MCF 10A (cell line): Measurements from ENCODE around the gene C3orf62. TPM values are rescaled to one million over a fixed set of nuclear protein-coding genes. Genes with fewer than 3 reads are reported as not detected.
A peak's percentile ranks its signal among the peaks of the same experiment; 100 is the strongest.

Source experiments
- BruUV-seq: library from RNA; stranded (reverse); fragments of 400-500 nt; replicated peaks from 2 replicates; lab custom pipeline; 2021; lab: Mats Ljungman, UMichigan
- CTCF ChIA-PET: fragments of 300-600 bp; sonication (Branson Sonifier 250); formaldehyde crosslinking; extraction: SDS; loops from one replicate; lab custom pipeline; 2021; ENCODE audit warnings: antibody characterized with exemption, inconsistent platforms; lab: Yijun Ruan, JAX
- POLR2A ChIA-PET: fragments of 300-600, 350-650 bp; sonication (Branson Sonifier 250); formaldehyde crosslinking; extraction: SDS; loops from one replicate; lab custom pipeline; 2020; ENCODE audit warnings: antibody characterized with exemption, inconsistent platforms; lab: Yijun Ruan, JAX
- DNase-seq: peaks from one replicate; pipeline ENCODE4 v3.0.0-alpha.2; 2018; ENCODE audit not compliant: unreplicated experiment
- H3K27ac Mint-ChIP-seq: one replicate; pipeline ENCODE4 v1.8.0; 2022; ENCODE audit warnings: mild to moderate bottlenecking, low read depth, mixed read lengths; ENCODE audit not compliant: unreplicated experiment
- H3K27me3 Mint-ChIP-seq: one replicate; pipeline ENCODE4 v1.8.0; 2022; ENCODE audit warnings: mixed read lengths; ENCODE audit not compliant: insufficient read depth, unreplicated experiment
- H3K36me3 Mint-ChIP-seq: one replicate; pipeline ENCODE4 v1.8.0; 2022; ENCODE audit warnings: mild to moderate bottlenecking, moderate library complexity, mixed read lengths; ENCODE audit not compliant: insufficient read depth, unreplicated experiment
- H3K4me1 Mint-ChIP-seq: one replicate; pipeline ENCODE4 v1.8.0; 2022; ENCODE audit warnings: mixed read lengths; ENCODE audit not compliant: insufficient read depth, unreplicated experiment
- H3K4me3 Mint-ChIP-seq: one replicate; pipeline ENCODE4 v1.8.0; 2022; ENCODE audit warnings: mild to moderate bottlenecking, moderate library complexity, mixed read lengths; ENCODE audit not compliant: unreplicated experiment
- H3K9me3 Mint-ChIP-seq: one replicate; pipeline ENCODE4 v1.8.0; 2022; ENCODE audit warnings: mixed read lengths; ENCODE audit not compliant: unreplicated experiment
- CTCF ChIP-seq: fragments of 200-600 bp; IDR thresholded peaks from one replicate; pipeline ENCODE4 v1.8.0; 2022; ENCODE audit warnings: antibody characterized with exemption, mild to moderate bottlenecking; ENCODE audit not compliant: unreplicated experiment
- intact Hi-C: fragments of 100-400 bp; cut with micrococcal nuclease; formaldehyde crosslinking; loops from 2 replicates; pipeline ENCODE4 v1.14.1; 2022
- total RNA-seq: library from RNA; stranded (reverse); gene quantifications from 2 replicates; pipeline ENCODE4 v1.2.3, GENCODE V29; 2022

The C3orf62 gene
- total RNA-seq, 1 experiment from 2014 or later, result 8.1 TPM

GRCh38 chr3:49313896-49314688 lies 37.1 kb upstream of the C3orf62 start:
- intact Hi-C loops, result no loop called here

DNA sequence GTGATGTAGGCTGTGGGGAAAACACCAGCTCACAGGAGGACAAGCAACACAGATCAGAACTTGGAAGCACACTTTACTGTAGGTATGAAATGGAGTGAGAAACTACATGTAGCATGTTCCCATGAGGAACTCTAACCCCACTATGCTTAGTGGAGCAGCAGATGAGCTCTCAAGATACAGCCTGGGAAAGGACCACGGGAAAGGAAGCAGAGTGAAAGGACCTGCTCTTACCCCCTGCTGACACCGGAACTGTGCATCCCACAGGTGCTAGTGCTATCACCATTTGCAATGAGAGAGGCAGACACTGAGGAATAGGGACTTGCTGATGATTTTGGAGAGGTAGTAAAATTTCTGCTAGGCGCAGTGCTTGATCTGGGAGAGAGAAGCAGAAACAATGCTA lies 34.3 kb upstream of the C3orf62 start:
- no peak for DNase-seq
- CTCF ChIA-PET, result no interaction called here
- BruUV-seq, result no TSS peak
- H3K36me3 Mint-ChIP-seq, result peaks cover 84% of the 10 kb centered on the region
- no peaks in the 10 kb centered on the region for H3K9me3 Mint-ChIP-seq
- H3K4me1 Mint-ChIP-seq, result no peaks in the 10 kb centered on the region
- no peak for TF ChIP-seq CTCF
- H3K27me3 Mint-ChIP-seq, result no peaks in the 10 kb centered on the region
- H3K27ac Mint-ChIP-seq, result no peak overlapping the region
- POLR2A ChIA-PET, result interaction anchor here (0.6 to 0.8 kb wide), 2 partner anchors 11 to 1066 kb away, joined by 3 read pairs; no protein-coding TSS in a partner anchor
- no peak overlapping the region for H3K4me3 Mint-ChIP-seq
- intact Hi-C loops, result no loop called here

More at GRCh38 chr3:49313896-49314688, 37.1 kb upstream of the C3orf62 start:
- Mint-ChIP-seq H3K9me3 (no peaks in the 10 kb centered on the region), H3K36me3 (peaks cover 79% of the 10 kb centered on the region), H3K27ac (peak overlapping the region; percentile 19), H3K4me3 (no peak overlapping the region), H3K4me1 (no peaks in the 10 kb centered on the region), H3K27me3 (no peaks in the 10 kb centered on the region)
- TF ChIP-seq CTCF, result no peak
- ChIA-PET CTCF (no interaction called here), POLR2A (interaction anchor here (0.9 kb wide), 1 partner anchor 9 kb away, joined by 3 read pairs; no protein-coding TSS in a partner anchor)
- DNase-seq, result peak; percentile 18
- TSS peak; percentile 16 for BruUV-seq

DNA sequence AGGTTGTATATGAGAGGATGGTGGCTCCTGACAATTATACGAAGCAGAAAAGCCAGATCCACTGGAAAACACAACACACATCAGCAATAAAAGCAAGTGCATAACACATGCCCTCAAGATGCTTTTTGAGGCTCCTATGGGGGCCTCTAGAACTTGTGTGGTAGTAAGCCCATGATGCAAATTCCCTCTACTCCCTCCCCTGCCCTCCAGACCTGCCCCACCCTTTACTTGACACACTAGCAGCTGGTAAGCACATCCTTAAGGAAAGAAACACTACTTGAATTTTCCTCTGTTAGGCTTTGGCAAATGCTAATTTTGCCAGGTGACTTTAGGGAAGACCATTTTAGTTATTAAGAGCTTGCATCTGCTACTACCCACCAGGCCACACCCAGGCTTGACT lies 33.6 kb upstream of the C3orf62 start:
- Mint-ChIP-seq H3K27ac (no peak overlapping the region), H3K9me3 (no peaks in the 10 kb centered on the region), H3K4me1 (no peaks in the 10 kb centered on the region), H3K36me3 (peaks cover 84% of the 10 kb centered on the region), H3K4me3 (no peak overlapping the region), H3K27me3 (no peaks in the 10 kb centered on the region)
- CTCF ChIA-PET, result interaction anchor here (0.6 kb wide), 1 partner anchor 18 kb away, joined by 3 read pairs; no protein-coding TSS in a partner anchor
- POLR2A ChIA-PET, result interaction anchor here (0.5 to 0.8 kb wide), 4 partner anchors 10 to 1484 kb away, joined by 3 to 4 read pairs (median 3); no protein-coding TSS in a partner anchor
- TF ChIP-seq CTCF, result no peak
- intact Hi-C loops, result no loop called here
- BruUV-seq, result no TSS peak
- DNase-seq, result no peak

DNA sequence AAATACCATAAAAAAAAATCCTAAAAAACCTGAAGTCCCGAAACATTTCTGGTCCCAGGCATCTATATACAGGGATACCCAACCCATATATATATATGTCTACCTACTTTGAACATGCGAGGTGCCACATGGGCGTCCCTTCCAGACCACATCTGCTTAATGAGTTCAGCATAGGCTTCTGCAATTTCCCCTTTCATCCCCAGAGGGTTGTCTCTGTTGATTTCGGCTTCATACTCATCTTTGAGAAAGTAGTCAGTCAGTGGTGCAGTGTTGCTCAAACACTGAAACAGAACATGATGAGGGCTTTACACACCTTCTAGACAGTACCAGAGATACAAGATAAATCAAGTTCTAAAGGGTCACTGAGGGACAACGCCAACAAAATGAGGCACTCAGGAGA lies 28.6 kb upstream of the C3orf62 start:
- Mint-ChIP-seq H3K36me3 (peaks cover 88% of the 10 kb centered on the region), H3K27ac (no peak overlapping the region), H3K27me3 (no peaks in the 10 kb centered on the region), H3K9me3 (no peaks in the 10 kb centered on the region), H3K4me3 (no peak overlapping the region), H3K4me1 (no peaks in the 10 kb centered on the region)
- intact Hi-C loops, result no loop called here
- no peak for TF ChIP-seq CTCF
- POLR2A ChIA-PET, result no interaction called here
- BruUV-seq, result no TSS peak
- DNase-seq, result no peak
- CTCF ChIA-PET, result interaction anchor here (1.6 kb wide), 1 partner anchor 8 kb away, joined by 4 read pairs; no protein-coding TSS in a partner anchor
